Measurements from ENCODE around the gene VKORC1L1.
"Not testable (repeated sequence)": the region's sequence is repeated elsewhere in the genome, so short reads cannot be mapped to it uniquely, and the experiment has no call there.

Gene VKORC1L1

DNA sequence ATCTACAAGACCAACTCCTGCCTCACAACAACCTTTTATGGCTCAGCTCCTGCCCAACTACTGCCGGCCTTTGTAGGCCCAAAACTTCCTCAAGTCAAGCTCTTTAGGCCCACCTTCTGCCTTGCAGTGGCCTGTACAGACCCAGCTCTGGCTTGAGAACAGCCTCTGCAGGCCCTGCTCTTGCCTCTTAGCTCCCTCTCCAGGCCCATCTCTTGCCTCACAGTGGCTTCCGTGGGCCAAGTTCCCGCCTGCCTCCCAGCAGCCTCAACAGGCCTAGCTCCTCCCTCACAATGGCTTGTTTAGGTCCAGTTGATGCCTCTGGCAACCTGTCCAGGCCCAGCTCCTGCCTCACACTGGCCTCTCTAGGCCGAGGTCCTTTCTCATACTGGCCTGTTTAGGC, 32.4 kb upstream of the VKORC1L1 start:
- DNase-seq (ENCODE audit: low spot score) (no peak), ATAC-seq (ENCODE audit: low read depth) (no peak)
- TF ChIP-seq, protein P1, sequence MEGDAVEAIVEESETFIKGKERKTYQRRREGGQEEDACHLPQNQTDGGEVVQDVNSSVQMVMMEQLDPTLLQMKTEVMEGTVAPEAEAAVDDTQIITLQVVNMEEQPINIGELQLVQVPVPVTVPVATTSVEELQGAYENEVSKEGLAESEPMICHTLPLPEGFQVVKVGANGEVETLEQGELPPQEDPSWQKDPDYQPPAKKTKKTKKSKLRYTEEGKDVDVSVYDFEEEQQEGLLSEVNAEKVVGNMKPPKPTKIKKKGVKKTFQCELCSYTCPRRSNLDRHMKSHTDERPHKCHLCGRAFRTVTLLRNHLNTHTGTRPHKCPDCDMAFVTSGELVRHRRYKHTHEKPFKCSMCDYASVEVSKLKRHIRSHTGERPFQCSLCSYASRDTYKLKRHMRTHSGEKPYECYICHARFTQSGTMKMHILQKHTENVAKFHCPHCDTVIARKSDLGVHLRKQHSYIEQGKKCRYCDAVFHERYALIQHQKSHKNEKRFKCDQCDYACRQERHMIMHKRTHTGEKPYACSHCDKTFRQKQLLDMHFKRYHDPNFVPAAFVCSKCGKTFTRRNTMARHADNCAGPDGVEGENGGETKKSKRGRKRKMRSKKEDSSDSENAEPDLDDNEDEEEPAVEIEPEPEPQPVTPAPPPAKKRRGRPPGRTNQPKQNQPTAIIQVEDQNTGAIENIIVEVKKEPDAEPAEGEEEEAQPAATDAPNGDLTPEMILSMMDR (IDR thresholded peaks at IDR 0.05; ENCODE audit: poor library complexity, severe bottlenecking) = no peak

DNA sequence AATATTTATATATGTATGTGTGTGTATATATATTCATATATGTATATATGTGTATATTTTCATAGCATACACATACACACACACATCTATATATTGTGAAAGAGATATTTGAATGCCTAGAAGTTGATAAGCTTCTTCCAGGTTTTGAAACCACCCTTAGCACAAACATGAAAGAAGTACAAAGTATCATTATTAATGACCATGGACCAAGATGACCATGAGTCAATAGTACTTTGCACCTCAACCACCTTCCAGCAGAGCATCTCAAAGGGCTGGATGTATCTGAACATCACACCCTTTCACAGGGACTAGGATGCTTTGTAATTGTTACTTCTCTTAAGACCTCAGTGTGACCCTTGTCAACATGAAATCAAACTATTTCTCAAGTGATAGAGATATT, 29.3 kb upstream of the VKORC1L1 start:
- not testable (repeated sequence) for H3K4me3 ChIP-seq (ENCODE audit: severe bottlenecking); H3K27me3 ChIP-seq (ENCODE audit: insufficient read depth, poor library complexity, severe bottlenecking); DNase-seq (ENCODE audit: low spot score); ATAC-seq (ENCODE audit: low read depth); H3K36me3 ChIP-seq (ENCODE audit: low read depth); H3K9me3 ChIP-seq (ENCODE audit: severe bottlenecking); H3K4me1 ChIP-seq (ENCODE audit: insufficient read depth, poor library complexity, severe bottlenecking); H3K27ac ChIP-seq (ENCODE audit: poor library complexity, severe bottlenecking)

More for the DNA sequence above, 32.4 kb upstream of the VKORC1L1 start:
- Histone ChIP-seq H3K27ac (ENCODE audit: poor library complexity, severe bottlenecking) (no peak overlapping the region), H3K27me3 (ENCODE audit: insufficient read depth, poor library complexity, severe bottlenecking) (no peaks in the 10 kb centered on the region), H3K36me3 (ENCODE audit: low read depth) (no peaks in the 10 kb centered on the region), H3K9me3 (ENCODE audit: severe bottlenecking) (no peaks in the 10 kb centered on the region), H3K4me3 (ENCODE audit: severe bottlenecking) (no peak overlapping the region), H3K4me1 (ENCODE audit: insufficient read depth, poor library complexity, severe bottlenecking) (no peaks in the 10 kb centered on the region)

DNA sequence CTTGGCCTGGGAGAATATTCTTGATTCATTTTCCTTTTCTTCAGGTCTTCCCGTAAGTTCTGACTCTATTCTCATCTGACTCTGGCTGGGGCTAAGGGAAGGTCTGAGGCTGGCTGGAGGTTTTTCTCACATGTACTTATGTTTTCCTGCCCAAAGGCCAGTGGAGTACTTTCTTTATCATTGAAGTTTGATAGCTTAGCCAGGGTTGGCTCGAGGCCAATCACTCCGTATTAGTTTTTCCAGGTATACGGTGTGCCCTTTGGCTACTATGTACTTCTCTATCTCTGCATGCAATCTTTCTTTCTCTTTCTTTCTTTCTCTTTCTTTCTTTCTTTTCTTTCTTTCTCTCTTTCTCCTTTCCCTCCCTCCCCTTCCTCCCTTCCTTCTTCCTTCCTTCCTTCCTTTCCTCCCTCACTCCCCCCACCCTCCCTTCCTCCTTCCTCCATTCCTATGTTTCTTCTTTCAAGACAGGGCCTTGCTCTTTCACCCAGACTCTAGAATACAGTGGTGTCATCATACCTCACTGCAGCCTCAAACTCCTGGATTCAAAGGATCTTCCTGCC, 26.8 kb upstream of the VKORC1L1 start:
- Histone ChIP-seq H3K36me3 (ENCODE audit: low read depth) (no peaks in the 10 kb centered on the region), H3K27ac (ENCODE audit: poor library complexity, severe bottlenecking) (no peak overlapping the region), H3K4me3 (ENCODE audit: severe bottlenecking) (no peak overlapping the region), H3K4me1 (ENCODE audit: insufficient read depth, poor library complexity, severe bottlenecking) (no peaks in the 10 kb centered on the region), H3K9me3 (ENCODE audit: severe bottlenecking) (no peaks in the 10 kb centered on the region), H3K27me3 (ENCODE audit: insufficient read depth, poor library complexity, severe bottlenecking) (no peaks in the 10 kb centered on the region)
- TF ChIP-seq, protein P1 (IDR thresholded peaks at IDR 0.05; ENCODE audit: poor library complexity, severe bottlenecking) = no peak
- DNase-seq (ENCODE audit: low spot score) (no peak), ATAC-seq (ENCODE audit: low read depth) (no peak)

DNA sequence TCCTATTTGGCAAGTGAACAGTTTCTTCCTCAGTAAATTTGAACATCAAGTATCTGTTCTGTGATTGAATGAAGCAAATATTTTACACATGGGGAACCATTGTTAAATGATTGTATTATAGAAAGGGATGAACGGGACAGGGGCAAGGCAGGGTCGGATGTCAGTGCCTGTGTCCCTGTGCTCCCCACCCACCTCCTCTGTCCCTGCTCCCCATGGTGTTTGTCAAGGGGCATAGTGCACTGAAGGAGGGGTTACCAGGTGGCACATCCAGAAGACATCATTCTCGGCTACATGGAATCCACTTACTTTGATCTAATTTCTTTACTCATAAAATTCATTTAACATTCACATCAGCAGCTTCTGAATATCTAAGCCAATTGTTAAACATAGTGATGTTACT, 19.4 kb upstream of the VKORC1L1 start:
- not testable (repeated sequence) for ATAC-seq (ENCODE audit: low read depth); H3K9me3 ChIP-seq (ENCODE audit: severe bottlenecking); DNase-seq (ENCODE audit: low spot score)

DNA sequence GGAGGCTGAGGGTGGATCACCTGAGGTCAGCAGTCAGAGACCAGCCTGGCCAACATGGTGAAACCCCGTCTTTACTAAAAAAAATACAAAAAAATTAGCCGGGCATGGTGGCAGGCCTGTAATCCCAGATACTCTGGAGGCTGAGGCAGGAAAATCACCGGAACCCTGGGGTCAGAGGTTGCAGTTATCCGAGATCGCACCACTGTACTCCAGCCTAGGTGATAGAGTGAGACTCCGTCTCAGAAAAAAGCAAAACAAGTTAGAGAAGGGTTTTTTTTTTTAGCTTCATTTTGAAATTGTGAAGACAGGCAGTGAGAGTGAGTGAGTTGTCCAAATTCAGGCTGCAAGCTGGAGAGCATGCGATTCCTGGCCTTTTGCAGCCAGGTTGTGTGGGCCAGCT, 19.0 kb upstream of the VKORC1L1 start:
- not testable (repeated sequence) for H3K9me3 ChIP-seq (ENCODE audit: severe bottlenecking); H3K4me1 ChIP-seq (ENCODE audit: insufficient read depth, poor library complexity, severe bottlenecking); H3K27ac ChIP-seq (ENCODE audit: poor library complexity, severe bottlenecking); H3K27me3 ChIP-seq (ENCODE audit: insufficient read depth, poor library complexity, severe bottlenecking); DNase-seq (ENCODE audit: low spot score); ATAC-seq (ENCODE audit: low read depth); H3K4me3 ChIP-seq (ENCODE audit: severe bottlenecking); H3K36me3 ChIP-seq (ENCODE audit: low read depth)

More for the DNA sequence above, 19.4 kb upstream of the VKORC1L1 start:
- not testable (repeated sequence) for H3K27me3 ChIP-seq (ENCODE audit: insufficient read depth, poor library complexity, severe bottlenecking); H3K4me3 ChIP-seq (ENCODE audit: severe bottlenecking); H3K36me3 ChIP-seq (ENCODE audit: low read depth); H3K27ac ChIP-seq (ENCODE audit: poor library complexity, severe bottlenecking); H3K4me1 ChIP-seq (ENCODE audit: insufficient read depth, poor library complexity, severe bottlenecking)

DNA sequence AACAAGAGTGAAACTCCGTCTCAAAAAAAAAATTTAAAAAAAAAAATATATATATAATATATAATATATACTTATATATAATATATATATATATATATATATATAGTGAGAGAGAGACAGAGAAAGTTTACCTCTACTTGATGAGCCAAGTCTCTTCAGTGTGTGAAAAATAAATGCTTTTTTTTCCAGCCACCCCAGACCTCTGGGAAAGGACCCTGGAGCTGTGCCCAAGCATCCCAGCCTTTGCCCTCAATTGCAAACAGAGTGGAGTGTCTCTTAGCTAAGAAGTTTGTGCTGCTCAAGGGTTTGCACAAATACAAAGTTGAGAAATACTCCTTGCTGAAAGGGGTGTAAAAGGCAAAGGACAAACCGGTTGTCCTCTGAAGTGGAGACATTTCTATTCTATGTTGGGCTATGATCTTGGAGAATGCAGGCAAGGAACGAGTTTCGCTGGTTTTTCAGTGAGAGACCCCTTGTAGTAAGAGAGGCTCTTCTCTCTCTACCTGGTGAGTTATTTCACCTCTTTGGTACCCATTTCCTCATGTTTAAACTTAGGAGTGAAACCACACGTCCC, 15.5 kb upstream of the VKORC1L1 start:
- H3K4me1 ChIP-seq (ENCODE audit: insufficient read depth, poor library complexity, severe bottlenecking); H3K27ac ChIP-seq (ENCODE audit: poor library complexity, severe bottlenecking); H3K4me3 ChIP-seq (ENCODE audit: severe bottlenecking); ATAC-seq (ENCODE audit: low read depth); H3K9me3 ChIP-seq (ENCODE audit: severe bottlenecking); DNase-seq (ENCODE audit: low spot score); H3K36me3 ChIP-seq (ENCODE audit: low read depth); H3K27me3 ChIP-seq (ENCODE audit: insufficient read depth, poor library complexity, severe bottlenecking): not testable (repeated sequence)

DNA sequence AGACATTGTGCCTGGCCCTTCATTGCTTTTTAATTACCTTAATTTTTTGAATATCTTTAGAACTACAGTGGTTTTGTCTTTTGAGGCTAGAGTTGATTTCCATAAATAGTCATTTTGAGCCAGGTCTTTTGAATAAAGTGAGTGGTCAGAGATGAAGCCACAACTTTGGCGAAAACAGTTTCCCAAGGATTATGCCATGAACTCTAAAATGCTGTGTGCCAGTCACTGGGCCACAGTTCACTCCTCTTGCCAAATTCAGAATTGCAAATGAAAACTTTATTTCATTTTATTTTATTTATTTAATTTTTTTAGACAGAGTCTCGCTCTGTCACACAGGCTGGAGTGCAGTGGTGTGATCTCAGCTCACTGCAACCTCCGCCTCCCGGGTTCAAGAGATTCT, 14.2 kb upstream of the VKORC1L1 start:
- H3K27me3 ChIP-seq (ENCODE audit: insufficient read depth, poor library complexity, severe bottlenecking); H3K4me1 ChIP-seq (ENCODE audit: insufficient read depth, poor library complexity, severe bottlenecking); DNase-seq (ENCODE audit: low spot score); H3K36me3 ChIP-seq (ENCODE audit: low read depth); H3K27ac ChIP-seq (ENCODE audit: poor library complexity, severe bottlenecking); ATAC-seq (ENCODE audit: low read depth); H3K9me3 ChIP-seq (ENCODE audit: severe bottlenecking); H3K4me3 ChIP-seq (ENCODE audit: severe bottlenecking): not testable (repeated sequence)

DNA sequence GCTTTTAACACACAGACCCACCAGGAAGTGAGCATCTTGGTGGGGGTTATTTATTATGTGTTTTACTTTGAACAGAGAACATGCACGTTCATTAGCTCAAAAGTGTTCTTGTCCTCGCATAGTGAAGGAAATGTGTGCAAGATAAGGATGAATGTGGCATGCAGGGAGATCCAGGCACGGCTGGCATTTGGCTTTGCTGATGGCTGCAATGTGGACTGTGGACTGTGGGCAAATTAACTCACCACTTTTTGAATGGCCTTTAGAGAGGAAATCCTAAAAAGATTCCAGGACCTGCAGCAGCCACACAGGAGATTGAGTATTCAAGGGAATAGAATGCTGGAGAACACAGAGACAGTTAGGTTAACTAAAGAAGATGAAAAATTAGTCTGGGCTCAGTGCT, 6.6 kb upstream of the VKORC1L1 start:
- ATAC-seq (ENCODE audit: low read depth); H3K9me3 ChIP-seq (ENCODE audit: severe bottlenecking); H3K27ac ChIP-seq (ENCODE audit: poor library complexity, severe bottlenecking); H3K4me1 ChIP-seq (ENCODE audit: insufficient read depth, poor library complexity, severe bottlenecking); H3K36me3 ChIP-seq (ENCODE audit: low read depth); H3K27me3 ChIP-seq (ENCODE audit: insufficient read depth, poor library complexity, severe bottlenecking); H3K4me3 ChIP-seq (ENCODE audit: severe bottlenecking); DNase-seq (ENCODE audit: low spot score): not testable (repeated sequence)

DNA sequence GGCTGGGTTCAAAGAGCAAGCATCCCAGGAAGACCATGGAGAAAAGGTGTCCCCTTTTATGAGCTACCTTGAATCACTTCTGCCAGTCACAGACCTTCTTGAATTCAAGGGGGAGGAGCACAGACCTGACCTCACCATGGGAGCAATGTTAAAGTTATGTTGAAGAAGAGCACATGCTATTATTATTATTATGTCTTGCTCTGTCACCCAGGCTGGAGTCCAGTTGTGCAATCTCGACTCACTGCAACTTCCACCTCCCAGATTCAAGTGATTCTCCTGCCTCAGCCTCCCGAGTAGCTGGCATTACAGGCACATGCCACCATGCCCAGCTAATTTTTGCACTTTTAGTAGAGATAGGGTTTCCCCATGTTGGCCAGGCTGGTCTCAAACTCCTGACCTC, 5.2 kb upstream of the VKORC1L1 start:
- DNase-seq (ENCODE audit: low spot score); ATAC-seq (ENCODE audit: low read depth); H3K4me3 ChIP-seq (ENCODE audit: severe bottlenecking): not testable (repeated sequence)

DNA sequence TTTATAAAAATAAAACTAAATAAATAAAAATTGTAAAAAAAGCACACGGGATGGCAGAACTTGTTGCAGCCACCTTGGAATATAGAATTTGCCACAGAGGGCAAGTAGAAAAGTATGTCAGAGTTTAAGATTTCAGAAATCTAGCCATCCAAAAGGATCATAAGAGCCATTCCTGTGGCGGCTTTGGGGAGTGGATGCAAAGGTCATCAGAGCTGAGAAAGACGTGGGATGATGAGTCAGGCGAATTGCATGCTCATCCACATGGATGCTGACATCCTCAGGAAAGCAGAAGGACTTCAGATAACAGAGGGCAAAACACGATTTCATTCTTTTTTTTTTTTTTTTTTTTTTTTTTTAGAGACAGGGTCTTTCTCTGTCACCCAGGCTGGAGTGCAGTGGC, 3.6 kb upstream of the VKORC1L1 start:
- H3K4me1 ChIP-seq (ENCODE audit: insufficient read depth, poor library complexity, severe bottlenecking); H3K4me3 ChIP-seq (ENCODE audit: severe bottlenecking); ATAC-seq (ENCODE audit: low read depth); H3K27me3 ChIP-seq (ENCODE audit: insufficient read depth, poor library complexity, severe bottlenecking); H3K9me3 ChIP-seq (ENCODE audit: severe bottlenecking); H3K27ac ChIP-seq (ENCODE audit: poor library complexity, severe bottlenecking); DNase-seq (ENCODE audit: low spot score); H3K36me3 ChIP-seq (ENCODE audit: low read depth): not testable (repeated sequence)

More for the DNA sequence above, 5.2 kb upstream of the VKORC1L1 start:
- H3K9me3 ChIP-seq (ENCODE audit: severe bottlenecking); H3K27ac ChIP-seq (ENCODE audit: poor library complexity, severe bottlenecking); H3K36me3 ChIP-seq (ENCODE audit: low read depth); H3K27me3 ChIP-seq (ENCODE audit: insufficient read depth, poor library complexity, severe bottlenecking); H3K4me1 ChIP-seq (ENCODE audit: insufficient read depth, poor library complexity, severe bottlenecking): not testable (repeated sequence)

Data from RWPE2 (cell line).